Endothelial cell of umbilical vein (primary cell): Measurements from ENCODE around the gene DUSP3. TPM values are rescaled to one million over a fixed set of nuclear protein-coding genes. Genes with fewer than 3 reads are reported as not detected.

Experiments used
- BruUV-seq: library from RNA; stranded (reverse); fragments of 400-500 nt; replicated peaks from 2 replicates; lab custom pipeline; 2021; lab: Mats Ljungman, UMichigan
- CTCF ChIA-PET: fragments of 300-600, 350-600 bp; sonication (Branson Sonifier 250); formaldehyde crosslinking; loops from one replicate; lab custom pipeline; 2021; ENCODE audit warnings: antibody characterized with exemption, inconsistent platforms; lab: Charles Lee
- POLR2A ChIA-PET: fragments of 300-600, 350-600 bp; sonication (Branson Sonifier 250); formaldehyde crosslinking; loops from one replicate; lab custom pipeline; 2021; ENCODE audit warnings: antibody characterized with exemption, inconsistent platforms; lab: Charles Lee
- DNase-seq: peaks from one replicate; pipeline ENCODE4 v3.0.0-alpha.2; 2011; ENCODE audit warnings: low read depth, low spot score
- FAIRE-seq: peaks from 2 replicates; lab custom pipeline; 2011; peaks lifted over from hg19 to GRCh38; lab: Jason Lieb, UNC
- H2AFZ ChIP-seq: 2 replicates; pipeline ENCODE4 v1.6.0; 2012; ENCODE audit warnings: low read depth, low read length, control low read depth, inconsistent platforms
- H3K27ac ChIP-seq: 2 replicates; pipeline ENCODE4 v1.5.1; 2011; ENCODE audit warnings: low read depth, mild to moderate bottlenecking, control low read depth, low read length, moderate library complexity; ENCODE audit not compliant: insufficient read depth
- H3K27me3 ChIP-seq, 2 experiments: 2 replicates each; pipeline versions ENCODE4 v1.6.0 to v1.6.1; 2011; ENCODE audit warnings: low read length in 2 of 2, mixed read lengths in 1 of 2; ENCODE audit not compliant: control insufficient read depth in 2 of 2, insufficient read depth in 2 of 2
- H3K36me3 ChIP-seq, 2 experiments: 2 replicates in 1 of 2; 3 replicates in 1 of 2; pipeline ENCODE4 v1.5.1; 2011; ENCODE audit warnings: low read length in 2 of 2, mild to moderate bottlenecking in 1 of 2, moderate library complexity in 1 of 2; ENCODE audit not compliant: control insufficient read depth in 2 of 2, insufficient read depth in 2 of 2; ENCODE audit errors: extremely low read depth in 1 of 2
- H3K4me1 ChIP-seq: 3 replicates; pipeline ENCODE4 v1.5.1; 2011; ENCODE audit warnings: mild to moderate bottlenecking, low read length; ENCODE audit not compliant: control insufficient read depth, insufficient read depth; ENCODE audit errors: extremely low read depth
- H3K4me2 ChIP-seq: 2 replicates; pipeline ENCODE4 v1.6.1; 2011; ENCODE audit warnings: low read length, control low read depth, mixed read lengths; ENCODE audit not compliant: insufficient read depth
- H3K4me3 ChIP-seq, 3 experiments: fragments of 200-600 bp in 1 of 3; sonication (generic), shearing (Covaris generic) in 1 of 3; replicated peaks in 1 of 3; 2 replicates each; pipeline ENCODE4 v1.5.1; 2011 to 2016; ENCODE audit warnings: control low read depth in 3 of 3, low read length in 3 of 3, mild to moderate bottlenecking in 2 of 3, inconsistent platforms in 1 of 3, low read depth in 1 of 3, moderate library complexity in 1 of 3; ENCODE audit not compliant: insufficient read depth in 1 of 3
- H3K79me2 ChIP-seq: 2 replicates; pipeline ENCODE4 v1.6.0; 2012; ENCODE audit warnings: low read length, inconsistent platforms; ENCODE audit not compliant: control insufficient read depth, insufficient read depth
- H3K9ac ChIP-seq: replicated peaks from 2 replicates; pipeline ENCODE3; 2011; ENCODE audit warnings: low read length, control low read depth; ENCODE audit not compliant: insufficient read depth; ENCODE audit errors: extremely low read depth
- H3K9me1 ChIP-seq: replicated peaks from 3 replicates; pipeline ENCODE4 v1.6.0; 2011; ENCODE audit warnings: mild to moderate bottlenecking, low read length; ENCODE audit not compliant: control insufficient read depth, insufficient read depth; ENCODE audit errors: extremely low read depth
- H3K9me3 ChIP-seq: replicated peaks from 2 replicates; pipeline ENCODE4 v1.5.1; 2012; ENCODE audit warnings: low read length, inconsistent platforms; ENCODE audit not compliant: control insufficient read depth, insufficient read depth
- H4K20me1 ChIP-seq: replicated peaks from 2 replicates; pipeline ENCODE3; 2011; ENCODE audit warnings: mild to moderate bottlenecking, low read length; ENCODE audit not compliant: control insufficient read depth, insufficient read depth; ENCODE audit errors: extremely low read depth
- CTCF ChIP-seq, 2 donors: IDR thresholded peaks; 1 replicate in 1 of 2; 2 replicates in 1 of 2; pipeline ENCODE4 v1.5.1; 2011; ENCODE audit warnings: low read length in 2 of 2, mild to moderate bottlenecking in 2 of 2, moderate library complexity in 2 of 2, control low read depth in 1 of 2, inconsistent platforms in 1 of 2, low read depth in 1 of 2; ENCODE audit not compliant: insufficient read depth in 1 of 2; ENCODE audit errors: extremely low read depth in 1 of 2
- EZH2 ChIP-seq: IDR thresholded peaks from 2 replicates; pipeline ENCODE4 v1.6.1; 2012; ENCODE audit warnings: borderline replicate concordance, low read depth, mild to moderate bottlenecking, moderate library complexity, low read length, inconsistent platforms; ENCODE audit not compliant: severe bottlenecking
- FOS ChIP-seq: IDR thresholded peaks from 2 replicates; pipeline ENCODE4 v1.6.1; 2011; ENCODE audit warnings: mild to moderate bottlenecking, low read length, moderate library complexity, borderline replicate concordance; ENCODE audit not compliant: insufficient read depth
- GATA2 ChIP-seq: IDR thresholded peaks from 2 replicates; pipeline ENCODE4 v1.7.0; 2011; ENCODE audit warnings: low read depth, mild to moderate bottlenecking, moderate library complexity, mixed read lengths, low read length; ENCODE audit not compliant: insufficient read length, insufficient read depth
- JUN ChIP-seq: IDR thresholded peaks from 2 replicates; pipeline ENCODE4 v1.6.1; 2011; ENCODE audit warnings: borderline replicate concordance, low read depth; ENCODE audit not compliant: insufficient read length, insufficient read depth
- MAX ChIP-seq: IDR thresholded peaks from 2 replicates; pipeline ENCODE4 v1.6.1; 2011; ENCODE audit not compliant: insufficient read depth, insufficient read length
- MYC ChIP-seq: IDR thresholded peaks from one replicate; pipeline ENCODE4 v1.6.1; 2011; ENCODE audit warnings: mild to moderate bottlenecking, low read depth, low read length
- POLR2A ChIP-seq: IDR thresholded peaks from 2 replicates; pipeline ENCODE4 v1.6.1; 2012; ENCODE audit warnings: low read depth, mild to moderate bottlenecking, control low read depth, low read length
- POLR2AphosphoS5 ChIP-seq: IDR thresholded peaks from 2 replicates; pipeline ENCODE4 v1.6.1; 2012; ENCODE audit warnings: low read depth, mild to moderate bottlenecking, control low read depth, low read length, moderate library complexity; ENCODE audit not compliant: insufficient read depth
- dilution Hi-C: fragments of 300-500 bp; cut with MboI; formaldehyde crosslinking; loops from one replicate; pipeline ENCODE4 v1.15.0; 2019; ENCODE audit warnings: low sequenced_read_pairs; ENCODE audit not compliant: extremely low pct_ligation_motif_present
- intact Hi-C: fragments of 100-400 bp; cut with micrococcal nuclease; formaldehyde crosslinking; loops from one replicate; pipeline ENCODE4 v1.10.0; 2022
- polyA plus RNA-seq, 4 experiments: library from polyadenylated mRNA; depleted of rRNA in 3 of 4; stranded (reverse) in 3 of 4; unstranded in 1 of 4; fragments of >200 nt; gene quantifications; 2 replicates each; pipeline versions ENCODE4 v1.2.1 to v1.2.3, GENCODE V29; 2011 to 2012; ENCODE audit warnings: missing spikeins in 1 of 4
- total RNA-seq: library from RNA; stranded (reverse); gene quantifications from 2 replicates; pipeline ENCODE4 v1.2.3, GENCODE V29; 2021

Gene DUSP3
- total and polyA plus RNA-seq, 2 donors (not counting 3 experiments of a cell fraction or from before 2014, with no cell fraction given), result 46.8 to 57.7 TPM

- intact Hi-C loops (no loop called here), dilution Hi-C loops (no loop called here)
- CTCF ChIA-PET, result interaction anchor here (0.9 to 3.6 kb wide), 6 partner anchors 12 to 39 kb away, joined by 3 to 9 read pairs (median 4); no protein-coding TSS in a partner anchor
- DNase-seq, result no peak
- H3K9ac ChIP-seq, result no peak overlapping the region
- H3K4me2 ChIP-seq, result no peak overlapping the region
- no peaks in the 10 kb centered on the region for H3K4me1 ChIP-seq
- no peak for TF ChIP-seq MYC
- H3K27ac ChIP-seq, result no peak overlapping the region
- POLR2A ChIA-PET, result no interaction called here
- H3K9me3 ChIP-seq, result no peaks in the 10 kb centered on the region
- no peaks in the 10 kb centered on the region for H3K9me1 ChIP-seq
- no peak for FAIRE-seq
- no peak overlapping the region for H3K4me3 ChIP-seq
- no peaks in the 10 kb centered on the region for H3K27me3 ChIP-seq
- no TSS peak for BruUV-seq
- no peak overlapping the region for H2AFZ ChIP-seq
- H3K36me3 ChIP-seq, result no peaks in the 10 kb centered on the region
- H3K79me2 ChIP-seq, result no peaks in the 10 kb centered on the region
- no peaks in the 10 kb centered on the region for H4K20me1 ChIP-seq
Measured at GRCh38 chr17:43728081-43728480, 50.7 kb downstream of the DUSP3 start.

GRCh38 chr17:43723697-43724359, 54.9 kb downstream of the DUSP3 start:
- Histone ChIP-seq H3K4me1 (peaks cover 6% of the 10 kb centered on the region), H3K27me3 (no peaks in the 10 kb centered on the region), H3K79me2 (no peaks in the 10 kb centered on the region), H3K9ac (no peak overlapping the region), H3K36me3 (no peaks in the 10 kb centered on the region), H3K4me2 (no peak overlapping the region), H3K4me3 (no peak overlapping the region), H4K20me1 (no peaks in the 10 kb centered on the region), H3K9me3 (no peaks in the 10 kb centered on the region), H3K27ac (no peak overlapping the region), H3K9me1 (no peaks in the 10 kb centered on the region), H2AFZ (no peak overlapping the region)
- CTCF ChIA-PET, result interaction anchor here (1.0 to 1.8 kb wide), 2 partner anchors 10 to 43 kb away, joined by 3 to 5 read pairs; no protein-coding TSS in a partner anchor
- dilution Hi-C loops, result no loop called here
- FAIRE-seq, result peak; percentile 48
- no TSS peak for BruUV-seq
- POLR2A ChIA-PET, result no interaction called here
- intact Hi-C loops, result no loop called here
- no peak for DNase-seq
- TF ChIP-seq POLR2AphosphoS5 (no peak), JUN (no peak), FOS (no peak), CTCF (IDR thresholded peaks at IDR 0.05; ENCODE audit: extremely low read depth in 1 of 2, insufficient read depth in 1 of 2, low read depth in 1 of 2, low read length in 2 of 2) (no peak), MYC (no peak), EZH2 (no peak), MAX (no peak), POLR2A (no peak), GATA2 (no peak)
